SIG-M5 treated with dmso at 0.1 percent for 504 hours (cell line): Measurements from ENCODE around the gene DNAI2.

Experiments
- DNase-seq: peaks from one replicate; lab custom pipeline; 2025; ENCODE audit not compliant: unreplicated experiment; lab: John Stamatoyannopoulos, UW

Gene DNAI2

GRCh38 chr17:74304184-74304583, 30.1 kb downstream of the DNAI2 start:
- DNase-seq = no peak

- DNase-seq = peak; percentile 49
These were observed 32.0 kb downstream of the DNAI2 start for GRCh38 chr17:74305865-74306654.

- no peak for DNase-seq
These were observed 34.1 kb downstream of the DNAI2 start for GRCh38 chr17:74307984-74308773.

- DNase-seq = no peak
These were observed 35.9 kb downstream of the DNAI2 start for GRCh38 chr17:74309902-74310301.

- DNase-seq = no peak
These were observed 40.8 kb downstream of the DNAI2 start for GRCh38 chr17:74314877-74315276.

- DNase-seq = no peak
These were observed 42.2 kb downstream of the DNAI2 start for GRCh38 chr17:74316220-74316619.

- no peak for DNase-seq
These were observed 43.0 kb downstream of the DNAI2 start for GRCh38 chr17:74317071-74317470.

GRCh38 chr17:74318391-74318790, 44.4 kb downstream of the DNAI2 start:
- no peak for DNase-seq

GRCh38 chr17:74324521-74324920, 50.5 kb downstream of the DNAI2 start:
- no peak for DNase-seq

- no peak for DNase-seq
These were observed 51.3 kb downstream of the DNAI2 start for GRCh38 chr17:74325376-74325742.

- DNase-seq = peak; percentile 9
These were observed 51.8 kb downstream of the DNAI2 start, which contains the start of gene KIF19 for GRCh38 chr17:74325743-74326379. TSS of gene KIF19 (plus strand) at chr17:74326226. CDS start at chr17:74326350, 124 bp downstream.

- DNase-seq = no peak
These were observed 52.5 kb downstream of the DNAI2 start for GRCh38 chr17:74326506-74326905.

GRCh38 chr17:74328487-74328886, 54.5 kb downstream of the DNAI2 start:
- no peak for DNase-seq

GRCh38 chr17:74329378-74329777, 55.3 kb downstream of the DNAI2 start:
- DNase-seq = no peak

- DNase-seq = no peak
These were observed 56.4 kb downstream of the DNAI2 start for GRCh38 chr17:74330446-74330845.

GRCh38 chr17:74332017-74332650, 58.1 kb downstream of the DNAI2 start:
- no peak for DNase-seq

- no peak for DNase-seq
These were observed 58.8 kb downstream of the DNAI2 start for GRCh38 chr17:74332763-74333283.

- DNase-seq = no peak
These were observed 60.5 kb downstream of the DNAI2 start for GRCh38 chr17:74334393-74335039.

GRCh38 chr17:74335529-74336062, 61.6 kb downstream of the DNAI2 start:
- no peak for DNase-seq

- no peak for DNase-seq
These were observed 62.3 kb downstream of the DNAI2 start for GRCh38 chr17:74336307-74336706.
